Endothelial cell of hepatic sinusoid (primary cell): ENCODE results near the gene ANKRD22.
"Not testable (repeated sequence)": the region's sequence is repeated elsewhere in the genome, so short reads cannot be mapped to it uniquely, and the experiment has no call there.

Experiments used
- in situ Hi-C: cut with HindIII; loops from 2 replicates; pipeline ENCODE4 v1.10.0; 2017; ENCODE audit warnings: low sequenced_read_pairs

Gene ANKRD22

DNA sequence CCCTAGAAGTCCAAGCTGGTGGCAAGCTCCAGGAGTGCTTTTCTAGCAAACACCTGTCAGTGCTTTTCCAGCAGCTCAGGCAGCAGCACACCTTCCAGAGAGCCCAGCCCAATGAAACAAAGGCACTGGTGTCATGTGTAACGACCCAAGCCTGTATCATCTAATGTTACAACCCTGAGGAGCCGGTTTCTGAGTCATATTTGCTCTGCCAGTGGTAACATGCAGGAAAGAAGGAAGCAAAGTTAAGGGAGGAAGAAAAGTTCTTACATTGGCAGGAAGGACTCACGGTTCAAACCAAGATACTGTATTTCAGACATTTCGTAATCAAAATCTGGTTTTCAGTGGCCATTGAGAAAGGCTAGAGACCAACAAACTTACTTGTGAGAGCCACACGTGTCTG, at the start of gene ANKRD22:
ANKRD22 (minus strand) TSS at position 139 of the 400 bp plus-strand sequence. CDS start 237 bp downstream, outside the sequence.
- in situ Hi-C loops, result no loop called here

DNA sequence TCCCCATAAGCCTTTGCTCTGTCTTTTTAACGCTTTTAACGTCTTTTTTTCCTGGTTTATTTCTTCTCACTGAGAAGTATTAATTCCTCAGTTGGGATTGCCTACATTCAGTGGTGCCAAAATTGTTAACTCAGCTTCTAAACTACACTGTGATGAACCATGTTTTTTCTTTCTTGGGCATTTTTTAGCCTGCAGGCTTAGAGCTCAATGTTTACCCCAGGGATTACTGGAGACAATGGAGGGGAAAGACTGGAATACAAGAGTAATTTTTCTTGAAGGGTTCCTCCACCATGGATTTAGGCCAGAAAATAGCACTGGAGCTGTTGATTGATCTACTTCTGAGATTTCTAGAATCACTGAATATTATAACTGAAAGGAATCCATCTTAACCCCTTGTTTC, 48.2 kb upstream of the ANKRD22 start:
- in situ Hi-C loops, result no loop called here

DNA sequence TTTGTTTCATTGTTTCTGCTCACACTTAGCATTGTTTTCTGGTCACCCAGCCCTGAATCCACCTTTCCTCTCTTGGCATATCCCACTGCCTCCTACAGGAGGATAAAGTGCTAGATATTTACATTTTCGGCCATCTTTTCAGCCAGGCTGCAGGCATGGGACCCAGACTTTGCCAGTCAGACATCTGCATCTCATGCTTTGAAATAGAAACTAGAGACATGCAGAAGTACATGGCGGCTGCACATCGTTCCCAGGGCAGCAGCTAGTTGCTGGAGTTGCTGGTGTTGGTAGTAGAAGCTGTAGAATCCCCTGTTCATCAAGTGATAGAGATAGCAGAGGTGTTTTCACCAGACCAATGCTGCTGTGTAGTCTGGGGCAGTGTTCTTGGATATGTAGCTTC, 47.1 kb upstream of the ANKRD22 start:
- in situ Hi-C loops, result no loop called here

DNA sequence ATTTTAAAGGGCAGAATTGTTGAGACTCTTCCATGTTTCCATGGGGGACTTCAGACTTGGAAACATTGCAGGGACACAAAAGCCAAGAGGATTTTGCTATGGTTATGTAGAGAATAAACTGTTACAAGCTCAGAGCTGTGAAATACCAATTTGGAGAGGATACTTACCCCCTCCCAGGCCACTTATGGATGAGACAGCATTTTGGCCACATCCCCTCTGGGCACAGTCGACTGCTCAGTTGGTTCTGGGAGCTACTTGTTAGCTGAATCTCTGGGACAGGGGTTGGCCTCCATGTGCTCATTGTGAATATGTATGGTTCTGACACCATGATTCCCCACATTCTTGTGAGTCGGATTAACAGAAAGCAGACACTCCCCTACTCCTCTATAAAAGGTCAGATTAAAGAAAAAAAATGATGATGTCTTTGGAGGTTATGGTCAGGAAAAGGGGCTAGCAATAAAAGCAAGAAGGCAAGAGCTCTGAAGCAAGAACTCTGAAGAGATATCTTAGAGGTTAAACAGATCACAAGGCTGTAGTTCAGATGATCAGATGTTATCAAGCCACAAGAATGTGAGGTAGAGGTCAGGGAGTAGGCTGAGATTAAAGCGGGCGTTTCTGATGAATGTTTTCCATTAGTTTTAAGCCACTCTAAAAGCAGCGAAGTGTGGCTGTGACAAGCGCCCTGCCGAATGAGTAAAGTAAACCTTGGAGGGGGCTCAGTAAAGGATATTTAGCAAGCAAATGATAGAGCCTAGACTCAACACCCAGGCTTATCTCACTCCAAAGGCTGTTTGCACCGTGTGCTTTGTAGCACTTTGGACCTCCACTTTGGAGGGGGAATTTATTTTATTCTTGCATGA, 45.6 kb upstream of the ANKRD22 start:
- in situ Hi-C loops, result no loop called here

DNA sequence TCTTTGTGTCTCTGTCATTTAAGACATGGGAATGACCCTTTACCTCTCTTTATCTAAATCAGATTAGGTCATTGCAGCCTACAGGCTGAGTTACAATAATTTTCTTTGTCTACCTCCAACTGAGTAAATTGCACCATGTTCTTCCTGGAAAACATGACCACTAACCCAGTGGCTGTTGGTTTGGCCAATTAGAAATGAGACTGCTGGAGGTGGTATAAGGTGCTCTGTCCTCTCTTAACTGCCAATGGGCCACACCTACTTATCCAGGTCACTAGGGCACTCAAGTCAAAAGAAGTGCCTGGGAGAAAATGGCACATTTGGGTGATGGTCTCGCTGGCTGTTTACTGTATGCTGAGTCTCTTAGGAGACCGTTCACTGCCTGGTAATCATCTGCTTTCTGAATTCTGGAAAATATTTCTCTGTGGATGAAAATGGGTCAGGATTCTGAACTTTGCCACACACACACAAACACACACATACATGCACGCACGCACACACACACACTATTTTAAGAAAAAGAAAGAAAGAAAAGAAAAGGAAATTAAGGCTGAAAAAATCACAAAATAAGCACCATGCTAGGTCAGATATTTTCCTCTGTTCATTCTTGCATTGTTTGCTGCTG, 44.8 kb upstream of the ANKRD22 start:
- in situ Hi-C loops, result no loop called here

DNA sequence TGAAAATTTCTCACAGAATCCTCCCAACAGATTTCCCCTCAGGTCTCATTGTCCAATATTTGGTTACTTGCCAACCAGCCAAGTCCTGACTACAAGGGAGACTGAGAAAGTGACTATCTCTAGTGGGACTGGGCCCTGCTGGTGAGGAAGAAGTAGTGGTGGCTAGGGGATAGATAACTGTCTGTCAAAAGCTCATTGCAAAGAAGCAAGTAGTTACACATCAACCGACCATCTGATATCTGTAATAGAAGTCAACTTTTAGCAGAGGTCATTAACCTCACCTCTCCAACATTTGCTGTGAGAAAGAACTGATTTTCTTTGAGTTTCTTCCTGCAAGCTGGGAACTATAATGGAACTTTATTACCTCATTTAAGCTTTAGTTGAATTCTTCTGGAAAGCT, 43.6 kb upstream of the ANKRD22 start:
- in situ Hi-C loops, result no loop called here

DNA sequence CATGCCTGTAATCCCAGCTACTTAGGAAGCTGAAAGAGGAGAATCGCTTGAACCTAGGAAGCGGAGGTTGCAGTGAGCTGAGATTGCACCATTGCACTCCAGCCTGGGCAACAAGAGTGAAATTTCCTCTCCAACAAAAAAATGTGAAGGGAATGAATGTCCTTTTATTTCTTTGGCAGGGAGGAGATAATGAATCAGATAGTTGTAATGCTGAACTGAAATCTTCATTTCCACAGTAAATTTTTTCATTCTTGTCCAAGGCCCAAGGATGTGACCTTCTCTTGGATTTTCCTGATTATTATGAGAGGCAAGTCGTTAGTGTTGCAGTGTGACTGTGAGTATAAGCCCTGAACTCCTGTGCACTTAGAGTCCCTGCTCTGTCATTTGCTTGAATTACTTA, 42.0 kb upstream of the ANKRD22 start:
- in situ Hi-C loops, result no loop called here

DNA sequence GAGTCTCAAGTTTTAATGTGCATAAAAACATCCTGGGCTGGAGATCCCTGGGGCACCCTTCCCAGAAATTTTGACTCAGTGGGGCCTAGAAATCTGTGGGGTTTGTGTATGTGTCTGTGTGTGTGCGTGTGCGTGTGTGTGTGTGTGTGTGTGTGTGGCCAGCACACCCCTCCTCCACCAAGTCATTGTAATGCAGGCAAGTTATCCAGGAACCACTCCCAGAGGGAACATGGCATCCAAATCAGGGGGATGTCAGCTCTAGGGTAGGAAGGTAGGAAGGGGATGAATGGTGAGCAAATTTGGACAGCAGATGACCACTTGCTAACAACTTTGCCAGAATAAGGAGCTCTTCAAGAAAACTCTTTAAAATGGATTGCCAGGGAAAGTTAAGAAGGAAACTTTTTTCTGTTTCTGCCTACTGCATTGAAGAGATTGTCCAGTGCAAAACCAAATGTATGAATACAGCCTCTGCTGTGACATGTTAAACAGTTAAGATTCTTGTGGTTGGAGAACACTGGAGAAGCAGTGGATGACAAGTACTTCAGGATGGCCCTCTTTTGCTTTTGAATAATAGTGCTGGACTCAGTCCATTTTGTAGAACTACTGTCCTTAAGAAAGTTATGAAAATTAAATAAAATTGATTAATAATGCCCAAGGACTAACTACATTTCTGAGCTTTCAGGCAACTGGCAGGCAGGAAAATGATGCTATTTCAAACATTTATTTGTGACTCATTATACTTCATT, 40.8 kb upstream of the ANKRD22 start:
- in situ Hi-C loops, result no loop called here

DNA sequence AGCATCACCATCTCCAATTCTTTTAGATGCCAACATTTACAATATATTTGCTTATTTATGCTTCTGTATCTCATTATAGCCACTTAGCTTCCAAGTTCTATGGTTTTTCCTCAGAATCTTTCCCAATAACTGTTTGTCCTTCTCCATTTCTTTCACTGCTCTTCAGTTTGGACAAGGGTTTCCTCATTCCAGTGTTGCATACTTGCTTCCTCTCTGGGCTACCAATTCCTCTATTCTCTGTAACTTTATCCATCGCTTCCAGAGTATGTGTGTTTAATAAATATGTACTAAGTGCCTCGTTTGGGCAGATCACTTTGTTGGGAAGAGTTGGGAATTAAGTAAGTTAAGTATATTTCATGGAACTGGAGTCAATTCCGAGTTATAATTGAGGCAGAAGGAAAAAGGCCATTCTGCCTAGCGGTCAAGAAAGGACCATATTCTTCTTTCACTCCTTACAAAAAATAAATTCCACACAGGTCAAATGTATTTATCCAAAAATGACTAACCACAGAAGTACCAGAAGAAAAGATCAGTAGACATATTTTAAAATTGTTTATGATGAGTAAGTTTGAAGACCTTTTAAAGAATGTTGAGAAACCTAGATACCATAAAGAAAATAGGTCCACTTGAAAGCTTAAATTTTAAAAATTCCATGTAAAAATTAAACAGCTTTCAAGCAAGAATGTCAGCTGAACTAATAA, 39.2 kb upstream of the ANKRD22 start:
- in situ Hi-C loops, result no loop called here

DNA sequence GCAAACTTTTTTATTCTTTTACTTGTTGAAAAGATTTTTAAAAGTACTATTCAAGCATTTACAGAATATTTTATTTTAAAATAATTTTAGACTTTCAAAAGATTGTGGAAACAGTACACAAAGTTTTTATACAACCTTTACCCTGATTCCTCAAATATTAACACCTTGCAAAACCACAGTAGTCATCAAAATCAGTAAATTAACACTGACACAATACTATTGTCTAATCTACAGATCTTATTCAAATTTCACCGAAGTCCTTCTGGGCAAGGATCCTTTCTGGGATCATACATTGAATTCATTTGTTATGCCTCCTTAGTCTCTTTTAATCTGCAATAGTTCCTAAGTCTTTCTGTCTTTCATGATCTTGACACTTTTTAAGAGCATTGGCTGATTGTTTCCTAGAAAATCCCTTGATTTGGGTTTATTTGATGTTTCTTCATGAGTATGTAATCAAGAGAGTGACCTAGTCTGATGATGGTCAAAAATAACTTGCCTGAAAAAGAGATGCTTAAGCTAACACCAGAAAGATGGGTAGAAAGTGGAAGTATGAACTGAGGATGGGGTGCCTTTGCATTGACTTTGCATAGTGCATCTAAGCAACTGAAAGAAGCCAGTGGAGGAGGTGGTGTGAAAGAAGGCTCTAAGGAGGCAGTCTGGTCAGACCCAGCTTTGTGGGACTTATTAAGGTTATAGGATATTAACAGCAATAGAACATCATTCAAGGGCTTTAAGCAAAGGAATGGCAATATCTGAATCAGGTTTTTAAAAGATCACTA, 38.1 kb upstream of the ANKRD22 start:
- in situ Hi-C loops, result no loop called here

DNA sequence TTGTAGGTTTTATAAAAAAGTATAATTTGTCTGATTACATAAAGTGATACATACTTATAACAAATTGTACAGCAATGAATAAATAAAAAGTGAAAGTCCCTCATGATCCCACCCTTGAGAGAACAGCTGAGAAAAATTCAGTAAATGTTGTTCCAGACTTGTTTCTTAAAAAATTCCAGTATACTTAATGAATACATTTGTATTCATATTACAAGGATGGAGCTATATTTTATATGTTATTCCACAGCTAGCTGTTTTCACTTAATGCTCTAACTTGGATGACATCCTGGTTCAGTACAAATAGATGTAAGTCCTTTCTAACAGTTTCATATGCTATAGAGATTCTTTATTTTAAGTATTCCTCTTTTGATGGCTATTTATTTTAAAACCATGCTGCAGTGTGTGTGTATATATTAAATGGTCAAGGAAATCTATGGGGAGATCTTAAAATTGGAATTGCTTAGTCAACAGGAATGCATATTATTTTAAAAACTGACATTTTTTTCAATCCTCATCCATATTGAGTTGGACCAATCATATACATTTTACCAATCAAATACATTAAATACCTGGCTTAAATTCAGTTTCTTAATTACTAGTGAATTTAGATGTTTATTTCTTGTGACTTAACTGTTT, 37.3 kb upstream of the ANKRD22 start:
- in situ Hi-C loops, result no loop called here

DNA sequence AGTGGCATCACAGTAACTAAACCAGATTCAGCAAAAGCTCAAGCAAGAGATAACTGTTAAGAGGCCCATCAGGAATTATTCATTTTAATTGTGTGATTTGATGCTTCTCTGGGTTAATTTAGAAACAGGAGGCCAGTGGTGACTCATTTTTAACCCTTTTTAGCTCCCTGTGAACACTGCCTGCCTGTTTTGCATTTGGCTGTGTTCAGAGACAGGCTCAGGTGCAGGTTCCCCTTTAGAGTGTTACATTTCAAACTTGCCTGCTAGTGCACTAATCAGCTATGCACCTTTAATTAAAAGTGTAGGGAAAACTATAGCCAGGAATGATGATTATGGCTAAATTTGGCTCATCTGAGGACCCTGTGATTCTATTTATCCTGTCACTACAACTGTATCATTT, 34.9 kb upstream of the ANKRD22 start:
- in situ Hi-C loops, result no loop called here

DNA sequence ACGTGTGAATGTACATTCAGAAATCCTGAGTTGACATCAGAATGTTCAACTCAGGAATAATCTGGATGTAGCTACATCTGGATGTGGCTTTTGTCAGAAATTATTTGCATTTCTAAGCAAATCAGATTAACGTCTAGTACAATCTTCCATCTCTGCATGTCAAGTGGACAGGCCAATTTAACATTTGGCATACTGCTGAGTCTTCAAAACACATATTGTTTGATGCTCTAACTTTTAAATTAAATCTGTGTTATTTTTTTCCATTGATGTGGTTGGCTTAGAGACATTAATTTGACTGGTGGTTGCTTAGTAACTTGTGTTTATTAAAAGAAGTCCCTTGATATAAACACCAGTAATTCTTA, 31.8 kb upstream of the ANKRD22 start:
- in situ Hi-C loops, result no loop called here

DNA sequence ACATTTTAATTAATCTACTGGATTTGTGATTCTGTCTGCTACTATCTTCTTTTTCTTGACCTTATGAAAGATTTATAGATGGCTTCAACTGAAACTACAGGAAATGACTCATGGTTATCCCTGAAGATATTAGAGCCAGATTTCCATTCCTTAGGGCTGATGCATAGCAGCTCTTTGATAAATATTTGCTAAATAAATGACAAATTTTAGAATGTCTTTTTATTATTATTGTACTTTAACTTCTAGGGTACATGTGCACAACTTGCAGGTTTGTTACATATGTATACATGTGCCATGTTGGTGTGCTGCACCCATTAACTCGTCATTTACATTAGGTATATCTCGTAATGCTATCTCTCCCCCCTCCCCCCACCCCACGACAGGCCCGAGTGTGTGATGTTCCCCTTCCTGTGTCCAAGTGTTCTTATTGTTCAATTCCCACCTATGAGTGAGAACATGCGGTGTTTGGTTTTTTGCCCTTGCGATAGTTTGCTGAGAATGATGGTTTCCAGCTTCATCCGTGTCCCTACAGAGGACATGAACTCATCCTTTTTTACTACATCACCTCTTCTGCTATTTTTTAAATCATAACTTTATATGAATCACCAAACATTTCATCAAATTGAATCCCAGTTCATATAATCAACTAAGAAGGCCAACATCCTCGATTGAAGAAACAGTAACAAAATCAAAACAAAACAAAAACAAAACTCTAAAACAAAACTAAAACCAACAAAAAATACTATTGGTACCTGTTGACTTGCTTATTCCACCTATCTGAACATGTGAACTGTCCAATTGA, 31.2 kb upstream of the ANKRD22 start:
- in situ Hi-C loops, result not testable (repeated sequence)

DNA sequence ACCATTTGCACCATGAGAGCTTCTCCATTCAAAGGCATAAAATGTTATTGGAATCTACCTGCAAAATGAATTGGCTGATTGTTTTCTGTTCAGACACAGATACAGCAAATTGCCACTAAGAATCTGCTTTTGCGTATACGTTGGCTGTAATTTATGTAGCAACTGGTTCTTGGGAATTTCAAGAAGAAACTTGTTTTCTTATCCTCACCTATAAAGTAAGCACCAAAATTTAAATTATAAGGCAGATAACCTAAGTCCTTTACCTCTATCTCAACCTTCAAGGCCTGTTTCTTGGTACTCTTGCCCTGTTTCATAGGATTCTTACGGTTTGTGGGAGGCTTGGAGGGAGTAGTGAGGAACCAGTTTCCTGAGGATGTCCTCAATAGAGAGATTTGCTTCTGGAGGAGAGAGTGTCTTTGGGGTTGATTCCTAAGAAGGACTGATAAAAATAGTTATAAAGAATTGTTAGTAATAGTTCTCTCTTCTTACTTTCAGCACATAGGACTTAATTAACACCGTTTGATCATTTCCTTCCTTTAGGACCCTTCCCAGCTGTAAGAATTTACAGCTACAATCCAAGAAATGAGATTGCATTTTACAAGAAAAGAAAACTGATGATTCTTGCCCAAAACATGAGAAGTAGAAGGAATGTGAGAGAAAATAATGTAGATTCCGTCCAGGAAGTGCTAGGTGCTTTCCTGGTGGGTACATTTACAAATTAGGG, 30.4 kb upstream of the ANKRD22 start:
- in situ Hi-C loops, result no loop called here

DNA sequence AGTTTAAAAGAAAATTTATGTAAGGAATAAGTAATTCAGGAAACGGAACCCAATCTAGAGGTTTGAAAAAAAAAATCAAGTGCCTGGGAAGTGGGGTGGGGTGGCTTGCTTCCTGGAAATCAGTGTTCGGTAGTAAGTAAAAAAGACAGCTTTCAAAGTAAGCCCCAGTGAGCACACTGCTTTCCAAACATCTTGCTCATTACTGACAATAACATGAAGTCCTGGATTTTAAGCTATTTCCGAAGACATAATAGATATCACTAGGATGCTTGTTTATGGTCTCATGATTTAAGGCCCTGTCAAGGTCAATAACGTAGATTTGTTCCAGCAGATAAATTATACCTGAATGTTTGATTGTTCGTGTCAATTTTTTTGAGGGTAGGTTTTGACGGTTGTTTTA, 29.7 kb upstream of the ANKRD22 start:
- in situ Hi-C loops, result no loop called here

DNA sequence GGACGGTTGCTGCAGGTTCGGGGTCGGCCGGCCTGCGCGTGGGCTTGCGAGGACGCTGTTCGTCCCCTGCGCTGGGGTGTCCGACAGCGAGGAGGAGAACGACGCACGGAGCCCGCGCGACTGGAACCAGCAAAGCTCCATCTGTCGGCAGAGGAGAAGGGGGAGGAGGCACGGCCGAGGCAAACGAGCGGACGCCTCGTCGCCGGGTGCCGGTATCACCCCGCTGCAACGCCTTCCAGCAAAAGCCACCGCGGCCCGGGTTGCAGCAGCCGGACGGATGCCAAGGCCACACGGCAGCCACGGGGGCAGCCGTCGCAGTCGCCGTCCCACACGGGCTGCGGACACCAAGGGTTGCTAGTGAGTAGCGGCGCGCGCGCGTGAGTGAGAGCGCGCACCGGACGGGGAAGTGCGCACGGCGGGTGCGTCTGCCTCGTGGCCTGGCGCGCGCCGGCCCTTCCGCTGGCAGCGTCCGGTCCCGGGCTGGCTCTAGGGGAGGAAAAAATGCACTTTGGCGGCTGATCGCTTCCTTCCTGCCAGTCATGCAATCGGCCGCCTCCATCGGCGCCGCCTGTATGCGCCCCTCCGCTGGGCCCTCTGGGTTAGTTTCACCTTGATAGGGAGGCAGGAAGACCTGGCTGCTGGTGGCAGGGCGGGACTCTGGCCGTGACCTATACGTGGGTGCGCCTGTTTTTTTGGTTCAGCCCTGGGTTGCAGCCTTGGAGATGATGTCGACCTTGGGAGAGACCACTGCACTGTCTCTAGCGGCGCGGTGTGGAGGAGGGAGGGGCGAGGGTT, 28.8 kb upstream of the ANKRD22 start:
- in situ Hi-C loops, result no loop called here
